H1 (cell line): ENCODE measurements around the gene FBXL12.

Source experiments
- CHD2 ChIP-seq: IDR thresholded peaks from 2 replicates; pipeline ENCODE4 v1.6.1; 2012; ENCODE audit warnings: low read length, improper control_type of control experiment
- CTCF ChIP-seq, 3 experiments: IDR thresholded peaks; 1 replicate in 2 of 3; 2 replicates in 1 of 3; pipeline versions ENCODE4 v1.5.1 to v1.6.1; 2011; ENCODE audit warnings: low read length in 3 of 3, mild to moderate bottlenecking in 3 of 3, inconsistent platforms in 2 of 3, low read depth in 1 of 3, moderate library complexity in 1 of 3; ENCODE audit not compliant: insufficient read depth in 1 of 3; ENCODE audit errors: control extremely low read depth in 1 of 3
- NRF1 ChIP-seq: IDR thresholded peaks from 2 replicates; pipeline ENCODE4 v1.6.1; 2011; ENCODE audit warnings: mild to moderate bottlenecking, low read depth, low read length, improper control_type of control experiment
- RFX5 ChIP-seq: IDR thresholded peaks from 2 replicates; pipeline ENCODE4 v1.6.1; 2011; ENCODE audit warnings: low read depth, low read length, improper control_type of control experiment, borderline replicate concordance
- SP2 ChIP-seq: IDR thresholded peaks from 2 replicates; pipeline ENCODE4 v1.6.1; 2012; ENCODE audit warnings: mild to moderate bottlenecking, low read length, inconsistent platforms
- TCF12 ChIP-seq: IDR thresholded peaks from 2 replicates; pipeline ENCODE4 v1.6.1; 2011; ENCODE audit warnings: low read depth, mild to moderate bottlenecking, low read length
- USF2 ChIP-seq: IDR thresholded peaks from 2 replicates; pipeline ENCODE4 v1.6.1; 2011; ENCODE audit warnings: low read length, improper control_type of control experiment

- TF ChIP-seq NRF1 (no peak), SP2 (no peak), TCF12 (no peak), CHD2 (no peak), CTCF (IDR thresholded peaks at IDR 0.05; ENCODE audit: control extremely low read depth in 1 of 3, insufficient read depth in 1 of 3, low read depth in 1 of 3, low read length in 3 of 3) (no peak), RFX5 (no peak), USF2 (no peak)
These were observed 4.9 kb upstream of the FBXL12 start for GRCh38 chr19:9823816-9824215.
